ENCODE measurements around the gene NPAS3.

The NPAS3 gene

DNA sequence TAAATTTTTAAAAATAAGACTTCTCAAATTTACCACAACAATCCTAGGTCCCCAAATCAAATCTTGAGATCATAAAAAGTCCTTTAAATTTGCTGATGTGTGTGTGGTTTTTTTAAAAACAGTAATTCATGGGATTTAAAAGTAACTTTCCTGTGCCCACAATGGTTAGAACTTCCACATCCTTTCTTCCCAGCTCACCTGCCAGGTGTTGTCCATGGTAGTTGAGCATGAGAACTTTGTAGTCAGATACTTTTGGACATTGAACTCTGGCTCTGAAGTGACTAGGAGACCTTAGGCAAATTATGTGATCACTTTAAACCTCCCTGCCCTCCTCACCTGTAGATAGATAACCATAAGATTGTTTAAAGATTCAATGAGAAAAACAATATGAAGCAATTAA, 253.2 kb downstream of the NPAS3 start:
- DNase-seq: no peak

DNA sequence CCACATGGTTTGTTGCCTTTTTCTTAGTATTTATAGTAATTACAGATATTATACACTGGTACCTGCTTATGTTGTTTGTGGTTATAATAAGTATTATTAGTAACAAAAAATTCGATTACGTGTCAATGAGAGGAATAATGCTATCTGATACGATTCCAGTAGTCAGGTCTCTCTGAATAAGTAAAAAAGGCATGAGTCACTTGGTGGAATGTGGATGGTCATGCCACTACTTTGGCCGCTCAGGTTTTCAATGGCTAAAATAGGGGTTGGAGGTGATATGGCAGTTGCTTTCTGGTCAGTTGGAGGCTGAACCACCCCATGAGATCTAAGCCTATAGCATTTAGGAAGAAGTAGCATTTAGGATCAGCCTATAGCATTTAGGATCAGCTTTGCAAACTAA, 255.9 kb downstream of the NPAS3 start:
- no peak for DNase-seq

DNA sequence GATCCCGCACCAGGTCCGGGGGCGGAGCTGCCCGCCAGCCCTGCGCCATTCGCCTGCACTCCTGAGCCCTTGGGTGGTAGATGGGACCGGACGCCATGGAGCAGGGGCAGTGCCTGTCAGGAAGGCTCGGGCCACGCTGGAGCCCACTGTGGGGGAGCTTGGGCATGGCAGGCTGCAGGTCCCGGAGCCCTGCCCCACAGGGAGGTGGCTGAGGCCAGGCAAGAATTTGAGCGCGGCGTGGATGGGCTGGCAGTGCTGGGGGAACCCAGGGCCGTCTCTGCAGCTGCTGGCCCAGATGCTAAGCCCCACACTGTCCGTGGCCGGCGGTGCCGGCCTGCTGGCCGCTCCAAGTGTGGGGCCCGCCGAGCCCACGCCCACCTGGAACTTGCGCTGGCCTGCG, 260.0 kb downstream of the NPAS3 start:
- no peak for DNase-seq

DNA sequence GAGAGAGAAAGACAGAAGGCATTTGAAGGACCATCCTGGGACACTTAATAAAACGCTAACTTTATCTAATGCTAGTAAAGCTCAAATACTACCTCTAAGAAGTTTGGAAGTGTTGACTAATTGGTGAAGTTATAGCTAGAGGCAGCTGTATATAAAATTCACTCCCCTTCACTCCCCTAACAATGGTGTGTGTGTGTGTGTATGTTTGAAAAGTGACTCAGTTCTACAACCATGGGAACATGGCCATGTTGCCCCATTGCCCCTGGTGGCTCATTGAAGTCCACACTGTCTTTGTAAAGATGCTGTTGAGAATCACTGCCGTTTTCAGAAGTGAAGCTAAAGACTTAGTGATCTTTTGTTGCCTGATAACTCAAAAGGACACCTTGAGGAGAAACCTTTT, 262.4 kb downstream of the NPAS3 start:
- no peak for DNase-seq

GRCh38 chr14:33206981-33207380, 268.3 kb downstream of the NPAS3 start:
- no peak for DNase-seq

DNA sequence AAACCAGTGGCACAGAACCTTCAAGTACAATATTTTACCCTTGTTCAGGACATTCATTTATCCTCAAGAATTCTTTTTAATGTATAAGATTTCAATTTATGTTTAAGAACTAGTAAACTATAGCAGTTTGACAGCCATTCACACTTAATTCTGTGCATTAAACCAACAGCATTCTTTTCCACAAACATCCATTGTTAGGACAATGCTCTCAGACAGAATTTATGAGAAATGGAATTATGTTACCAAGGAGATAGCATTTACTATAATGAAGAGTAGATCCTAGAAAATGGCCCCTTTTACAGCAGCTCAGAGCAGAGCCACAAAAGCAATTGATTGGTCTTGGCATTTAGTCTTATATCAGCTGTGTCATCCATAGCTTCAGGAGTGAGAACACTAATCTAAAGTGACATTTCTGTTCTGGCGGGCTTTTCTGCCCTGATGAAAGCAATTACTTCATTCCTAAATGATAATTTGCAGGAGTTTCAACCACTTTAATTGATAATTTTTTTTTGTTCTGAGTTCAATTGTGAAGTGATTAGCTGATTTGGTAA, 268.9 kb downstream of the NPAS3 start:
- DNase-seq: no peak

- peak; percentile 64 for DNase-seq
These were observed 271.6 kb downstream of the NPAS3 start for GRCh38 chr14:33210311-33210710.

DNA sequence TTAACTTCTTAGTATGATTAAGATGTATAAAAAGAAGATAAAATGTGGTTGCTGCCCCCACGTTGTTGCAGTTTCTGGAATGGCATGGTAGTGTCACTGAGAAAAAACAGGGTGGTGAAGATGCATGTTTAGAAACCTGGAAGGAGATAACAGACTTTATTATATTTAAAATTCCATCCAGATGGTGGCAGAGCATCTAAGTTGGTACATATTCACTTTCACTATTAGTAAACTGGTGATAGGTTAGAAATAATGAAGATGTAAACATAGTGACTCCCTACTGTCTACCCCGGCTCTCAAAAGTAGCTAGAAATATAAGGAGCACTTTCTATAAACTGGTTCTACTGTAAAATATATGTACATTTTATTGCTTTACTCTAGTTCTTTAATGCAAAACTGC, 279.3 kb downstream of the NPAS3 start:
- DNase-seq: no peak

DNA sequence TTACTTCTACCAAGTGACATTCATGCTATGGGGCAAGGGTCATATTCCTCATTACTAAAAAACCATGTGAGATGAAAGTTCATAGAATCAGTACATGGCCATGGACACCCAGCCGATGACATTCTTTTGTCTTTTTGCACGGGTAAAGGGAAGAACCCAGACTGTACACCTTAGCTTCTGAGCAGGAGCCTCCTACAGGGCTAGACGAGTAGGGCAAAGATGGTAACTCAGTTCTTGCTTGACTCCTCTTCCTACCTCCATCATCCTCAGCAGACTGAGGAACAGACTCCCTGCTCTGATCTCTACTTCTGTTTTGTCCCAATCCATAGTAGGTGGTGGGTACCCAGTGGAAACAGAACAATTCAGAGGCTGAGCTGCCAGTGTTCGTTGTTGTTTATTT, 281.3 kb downstream of the NPAS3 start:
- DNase-seq: no peak

DNA sequence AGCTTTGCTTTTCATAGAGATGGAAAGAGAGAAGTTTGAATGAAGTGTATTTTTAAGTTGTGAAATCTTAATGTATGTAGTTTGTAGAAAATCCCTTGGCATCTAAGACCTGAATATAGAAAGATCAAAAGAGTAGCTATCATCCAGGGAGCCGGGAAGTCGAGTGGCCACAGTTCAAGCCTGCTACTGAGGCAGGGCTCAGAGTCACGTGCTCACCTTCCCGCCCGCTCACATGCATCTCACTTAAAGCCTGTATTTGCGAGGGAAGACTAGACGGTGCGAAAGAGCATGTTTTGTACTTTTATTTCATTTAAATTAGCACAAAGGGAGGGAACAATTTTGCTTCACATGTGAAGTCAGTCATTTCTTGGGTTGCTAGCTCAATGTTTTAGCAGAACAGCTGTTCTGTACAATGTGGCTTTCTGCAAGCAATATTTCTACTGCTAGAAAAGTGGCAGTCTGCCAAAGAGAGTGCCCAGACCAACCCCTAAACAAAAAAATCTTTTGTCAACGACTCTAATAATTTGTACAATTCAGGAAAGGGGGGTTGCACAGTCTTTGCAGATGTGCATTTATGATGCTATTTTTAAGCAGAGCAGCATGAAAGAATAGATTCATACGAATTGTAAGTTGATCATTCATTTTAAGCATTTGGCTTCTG, 290.7 kb downstream of the NPAS3 start:
- DNase-seq: no peak

GRCh38 chr14:33230021-33230420, 291.3 kb downstream of the NPAS3 start:
- DNase-seq: no peak

DNA sequence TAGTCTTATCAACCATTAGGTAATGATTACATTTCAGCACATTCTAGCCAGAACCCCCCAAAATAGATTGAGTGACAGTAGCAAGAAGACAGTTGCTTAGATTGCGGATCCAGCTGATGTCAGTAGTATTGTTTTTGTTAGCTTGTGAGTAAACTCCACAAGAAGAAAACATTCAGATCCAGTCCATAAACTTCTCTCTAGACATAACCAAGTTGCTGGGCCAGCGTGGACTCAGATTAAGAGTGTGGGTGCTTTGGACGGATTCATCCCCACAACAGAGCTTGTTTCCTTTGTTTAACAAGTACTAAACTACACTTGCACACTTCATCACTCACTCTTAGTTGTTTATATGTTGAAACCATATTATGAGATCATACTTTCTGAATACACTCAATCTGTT, 293.4 kb downstream of the NPAS3 start:
- DNase-seq: no peak

DNA sequence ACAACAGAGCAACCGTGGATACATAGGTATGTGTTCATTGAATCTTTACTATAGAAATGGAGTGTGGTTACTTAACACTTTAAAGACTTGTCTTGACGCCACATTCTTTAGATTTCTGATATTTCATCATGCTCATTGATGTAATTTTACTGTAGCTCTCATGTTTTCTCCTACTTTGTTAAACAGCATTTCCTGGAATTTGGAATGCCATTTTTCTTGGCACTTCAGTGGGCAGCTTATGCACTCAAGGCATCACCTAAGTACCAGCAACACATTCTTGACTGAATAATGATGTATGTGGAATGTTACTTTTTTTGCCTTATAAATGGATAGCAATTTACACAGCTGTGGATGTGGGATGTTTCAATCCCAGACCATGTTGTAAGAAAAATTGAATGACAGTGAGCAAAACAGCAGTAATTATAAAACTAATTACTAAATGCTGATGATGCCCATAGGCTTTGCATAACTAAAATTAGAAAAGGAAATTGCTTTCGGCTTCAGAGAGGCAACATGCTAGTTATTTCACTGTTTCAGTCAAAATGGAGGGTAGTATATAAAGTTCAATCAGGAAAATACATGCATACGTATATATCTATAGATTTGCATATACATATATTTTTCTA, 298.5 kb downstream of the NPAS3 start:
- no peak for DNase-seq

- DNase-seq: no peak
These were observed 300.8 kb downstream of the NPAS3 start for GRCh38 chr14:33239465-33239864.

DNA sequence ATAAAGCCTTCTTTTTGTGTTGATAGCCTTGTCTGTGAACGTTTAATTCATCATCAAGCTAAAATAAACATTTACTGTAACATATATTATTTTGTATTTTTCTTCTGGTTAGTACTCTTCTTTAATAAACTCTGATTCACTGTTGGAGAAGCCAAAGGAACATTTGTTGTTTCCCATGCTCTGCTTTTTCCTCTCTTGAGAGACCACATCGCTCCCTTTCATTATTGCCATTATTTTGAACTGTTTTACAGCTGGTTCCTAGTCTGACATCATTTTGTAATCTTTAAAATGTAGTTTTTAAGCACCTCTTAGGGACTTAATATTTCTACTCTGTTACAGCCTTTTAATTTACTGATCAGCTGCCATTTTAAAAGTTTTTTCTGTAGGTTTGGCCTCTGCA, 301.8 kb downstream of the NPAS3 start:
- DNase-seq: no peak

GRCh38 chr14:33241331-33241730, 302.7 kb downstream of the NPAS3 start:
- DNase-seq: no peak

DNA sequence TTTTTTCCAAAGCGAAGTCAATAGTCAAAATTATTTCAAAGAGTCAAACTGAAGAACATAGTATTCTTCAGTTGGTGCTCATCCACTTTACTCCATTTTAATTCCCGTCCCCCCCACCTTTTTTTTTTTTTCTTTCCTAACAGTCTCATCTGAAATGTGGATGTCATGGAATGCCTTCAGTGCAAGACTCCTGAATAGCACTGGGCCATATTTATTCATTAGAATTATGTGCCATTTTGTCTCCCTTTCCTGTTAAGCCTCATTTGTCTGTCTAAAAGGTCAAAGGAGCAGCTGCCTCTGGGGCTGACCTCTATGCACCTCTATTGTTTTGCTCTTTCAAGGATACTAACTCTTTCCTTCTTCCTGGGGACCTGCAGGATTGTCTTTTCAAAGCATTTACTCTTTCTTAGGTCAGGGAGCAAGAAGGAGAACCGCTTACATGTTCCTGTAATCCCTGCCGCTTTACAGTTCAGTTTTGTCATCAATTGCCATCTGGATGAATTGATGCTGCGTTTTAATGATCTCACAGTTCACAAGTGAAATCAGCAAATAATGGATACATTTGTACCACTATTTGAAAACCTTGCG, 310.6 kb downstream of the NPAS3 start:
- DNase-seq: no peak

DNA sequence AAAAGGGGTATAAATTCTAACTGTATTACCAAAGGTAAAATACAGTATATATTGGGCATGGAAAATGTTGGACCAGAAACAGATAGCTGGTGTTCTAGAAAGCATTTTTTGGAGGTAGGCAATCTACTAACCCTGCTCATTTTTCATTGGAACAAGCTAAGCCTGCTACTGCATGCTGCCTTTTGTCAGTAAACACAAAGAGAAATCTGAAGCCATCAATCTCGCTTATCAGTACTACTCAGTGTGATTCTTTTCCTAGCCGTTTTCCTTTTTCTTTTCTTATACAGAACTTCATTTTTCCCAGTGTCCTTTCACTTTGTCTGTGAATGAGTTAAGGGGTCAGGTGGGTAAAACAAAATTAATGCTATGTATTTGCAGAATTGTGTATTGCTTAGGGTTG, 312.3 kb downstream of the NPAS3 start:
- DNase-seq: no peak

DNA sequence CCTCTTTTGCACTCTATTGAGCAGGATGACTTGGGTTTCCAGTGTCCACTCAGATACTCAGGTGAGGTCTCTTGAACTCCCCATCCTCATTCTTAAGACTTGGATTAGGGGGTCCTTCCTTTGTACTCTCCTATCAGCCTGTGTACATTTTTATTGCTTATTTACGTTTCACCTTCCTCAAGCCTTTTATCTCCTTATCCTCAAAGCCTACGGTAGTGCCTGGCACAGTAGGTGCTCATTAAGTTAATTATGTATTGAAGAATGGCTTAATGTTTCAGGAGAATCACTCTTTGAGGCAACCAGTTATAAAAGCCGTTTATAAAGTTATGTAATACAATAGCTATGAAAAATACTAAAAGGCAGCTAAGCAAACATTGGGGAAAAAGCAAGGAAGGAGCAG, 315.7 kb downstream of the NPAS3 start:
- no peak for DNase-seq

DNA sequence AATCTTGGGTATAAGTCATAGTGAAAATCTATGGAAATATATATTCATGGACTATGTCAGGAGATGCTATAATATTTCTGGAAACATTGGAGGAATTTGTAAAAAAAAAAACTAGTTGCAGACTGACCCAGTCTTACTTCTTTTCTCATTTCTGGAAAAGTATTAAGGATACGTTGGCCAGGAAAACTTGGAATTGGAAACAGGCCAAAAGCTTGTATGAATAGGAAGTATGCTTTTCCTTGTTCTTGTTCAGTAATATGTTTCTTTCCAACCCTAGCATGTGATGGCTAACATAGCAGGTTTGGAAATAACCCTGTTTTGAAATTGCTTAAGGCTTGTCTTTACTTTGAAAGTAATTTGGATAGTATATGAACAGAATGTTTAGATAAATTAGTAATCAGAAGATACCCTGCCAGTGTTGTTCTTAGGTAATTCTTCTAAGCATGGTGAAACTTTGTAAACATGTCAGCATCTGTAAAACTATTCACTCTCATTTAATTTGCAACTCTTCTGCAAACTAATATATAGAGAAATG, 316.2 kb downstream of the NPAS3 start:
- DNase-seq: no peak

- no peak for DNase-seq
These were observed 319.1 kb downstream of the NPAS3 start for GRCh38 chr14:33257796-33258195.

GRCh38 chr14:33259764-33260163, 321.1 kb downstream of the NPAS3 start:
- DNase-seq: no peak

GRCh38 chr14:33271216-33271615, 332.5 kb downstream of the NPAS3 start:
- no peak for DNase-seq

GRCh38 chr14:33271891-33272290, 333.2 kb downstream of the NPAS3 start:
- DNase-seq: no peak
